Smooth muscle cell (in vitro differentiated cells): ENCODE data around the gene TNF. TPM values are rescaled to one million over a fixed set of nuclear protein-coding genes. Genes with fewer than 3 reads are reported as not detected.
A peak's percentile ranks its signal among the peaks of the same experiment; 100 is the strongest.

ENCODE experiments used
- DNase-seq: peaks from one replicate; lab custom pipeline; 2025; ENCODE audit not compliant: unreplicated experiment; lab: John Stamatoyannopoulos, UW
- H2AFZ ChIP-seq: fragments of 200-600 bp; sonication (generic); 2 replicates; pipeline ENCODE4 v1.6.0; 2016; ENCODE audit warnings: antibody characterized with exemption, low read depth, mild to moderate bottlenecking
- H3F3A ChIP-seq: fragments of 200-600 bp; sonication (generic); 2 replicates; pipeline ENCODE4 v1.6.0; 2017; ENCODE audit warnings: antibody characterized with exemption, low read depth
- H3K27ac ChIP-seq: fragments of 200-600 bp; sonication (generic); 2 replicates; pipeline ENCODE4 v1.5.1; 2016; ENCODE audit warnings: low read depth, mild to moderate bottlenecking
- H3K27me3 ChIP-seq: fragments of 200-600 bp; sonication (generic); 2 replicates; pipeline ENCODE4 v1.6.1; 2016; ENCODE audit warnings: low read depth, mild to moderate bottlenecking
- H3K36me3 ChIP-seq: fragments of 200-600 bp; sonication (generic); 2 replicates; pipeline ENCODE4 v1.5.1; 2016; ENCODE audit warnings: low read depth
- H3K4me1 ChIP-seq: fragments of 200-600 bp; sonication (generic); 2 replicates; pipeline ENCODE4 v1.5.1; 2016; ENCODE audit warnings: low read depth
- H3K4me2 ChIP-seq: fragments of 200-600 bp; sonication (generic); 2 replicates; pipeline ENCODE4 v1.6.0; 2016; ENCODE audit warnings: mild to moderate bottlenecking
- H3K4me3 ChIP-seq: fragments of 200-600 bp; sonication (generic); 2 replicates; pipeline ENCODE4 v1.5.1; 2016; ENCODE audit warnings: mild to moderate bottlenecking
- H3K79me2 ChIP-seq: fragments of 200-600 bp; sonication (generic); 2 replicates; pipeline ENCODE4 v1.6.0; 2016; ENCODE audit warnings: low read depth, mild to moderate bottlenecking
- H3K9ac ChIP-seq: fragments of 200-600 bp; sonication (generic); 2 replicates; pipeline ENCODE4 v1.6.0; 2016; ENCODE audit warnings: low read depth
- H3K9me3 ChIP-seq: fragments of 200-600 bp; sonication (generic); replicated peaks from 2 replicates; pipeline ENCODE4 v1.5.1; 2016; ENCODE audit warnings: low read depth
- H4K20me1 ChIP-seq: fragments of 200-600 bp; sonication (generic); 2 replicates; pipeline ENCODE4 v1.6.0; 2016; ENCODE audit warnings: low read depth
- CTCF ChIP-seq: fragments of 200-600 bp; sonication (generic); IDR thresholded peaks from 2 replicates; pipeline ENCODE4 v1.5.1; 2017; ENCODE audit warnings: borderline replicate concordance, mild to moderate bottlenecking, antibody characterized with exemption; ENCODE audit not compliant: insufficient read depth, poor library complexity, severe bottlenecking
- WGBS: methylation state at CpG from one replicate; pipeline ENCODE4 v1.1.7; 2016; ENCODE audit warnings: low lambda C conversion rate; 5-methylcytosine and 5-hydroxymethylcytosine counted together
- polyA plus RNA-seq: library from polyadenylated mRNA; unstranded; fragments of >200 nt; fragmentation: Nextera tagmentation; extraction: Ambion mirVana; gene quantifications from 2 replicates; pipeline ENCODE4 v1.2.1, GENCODE V29; 2016
- total RNA-seq: library from RNA; depleted of rRNA; stranded (reverse); fragments of >200 nt; gene quantifications from 2 replicates; pipeline ENCODE4 v1.2.3, GENCODE V29; 2014

TNF gene
- total and polyA plus RNA-seq, 2 experiments from 2014 or later: 0.94 to 1.5 TPM

GRCh38 chr6:31559958-31560696, 15.2 kb upstream of the TNF start:
- no peaks in the 10 kb centered on the region for H4K20me1 ChIP-seq
- H3K27me3 ChIP-seq: no peaks in the 10 kb centered on the region
- DNase-seq: no peak
- H3K79me2 ChIP-seq: no peaks in the 10 kb centered on the region
- H3K4me2 ChIP-seq: peak overlapping the region; percentile 50
- no peaks in the 10 kb centered on the region for H3K9me3 ChIP-seq
- peaks cover 26% of the 10 kb centered on the region for H3F3A ChIP-seq
- H2AFZ ChIP-seq: no peak overlapping the region
- H3K36me3 ChIP-seq: no peaks in the 10 kb centered on the region
- H3K4me1 ChIP-seq: peaks cover 6% of the 10 kb centered on the region
- peak overlapping the region; percentile 89 for H3K27ac ChIP-seq
- no peak overlapping the region for H3K4me3 ChIP-seq
- no peak for TF ChIP-seq CTCF
- 40% methylated on average over 7 of the region's 7 CpGs for WGBS
- peak overlapping the region; percentile 5 for H3K9ac ChIP-seq

GRCh38 chr6:31560697-31561058, 14.7 kb upstream of the TNF start:
- H3K4me3 ChIP-seq: no peak overlapping the region
- no peak for TF ChIP-seq CTCF
- no peak overlapping the region for H2AFZ ChIP-seq
- peaks cover 6% of the 10 kb centered on the region for H3K4me1 ChIP-seq
- H3K9ac ChIP-seq: no peak overlapping the region
- H3K79me2 ChIP-seq: no peaks in the 10 kb centered on the region
- no peaks in the 10 kb centered on the region for H3K36me3 ChIP-seq
- peak overlapping the region; percentile 89 for H3K27ac ChIP-seq
- H3F3A ChIP-seq: peaks cover 26% of the 10 kb centered on the region
- peak overlapping the region; percentile 50 for H3K4me2 ChIP-seq
- H4K20me1 ChIP-seq: no peaks in the 10 kb centered on the region
- H3K9me3 ChIP-seq: no peaks in the 10 kb centered on the region
- no peaks in the 10 kb centered on the region for H3K27me3 ChIP-seq
- no peak for DNase-seq

GRCh38 chr6:31567531-31568370, 7.6 kb upstream of the TNF start:
- Histone ChIP-seq H3K4me2 (no peak overlapping the region), H3K9me3 (no peaks in the 10 kb centered on the region), H4K20me1 (no peaks in the 10 kb centered on the region), H3K79me2 (no peaks in the 10 kb centered on the region), H2AFZ (no peak overlapping the region), H3K9ac (no peak overlapping the region), H3K27ac (no peak overlapping the region), H3F3A (peaks cover 10% of the 10 kb centered on the region), H3K36me3 (no peaks in the 10 kb centered on the region), H3K4me3 (no peak overlapping the region), H3K4me1 (no peaks in the 10 kb centered on the region), H3K27me3 (no peaks in the 10 kb centered on the region)
- TF ChIP-seq CTCF: no peak
- WGBS: 59% methylated on average over 9 of the region's 9 CpGs
- no peak for DNase-seq

GRCh38 chr6:31568537-31568961, 6.8 kb upstream of the TNF start:
- H3K9ac ChIP-seq: no peak overlapping the region
- no peak overlapping the region for H3K4me2 ChIP-seq
- H3K36me3 ChIP-seq: no peaks in the 10 kb centered on the region
- no peaks in the 10 kb centered on the region for H3K4me1 ChIP-seq
- WGBS: 84% methylated on average over 3 of the region's 3 CpGs
- no peak for TF ChIP-seq CTCF
- no peaks in the 10 kb centered on the region for H3K9me3 ChIP-seq
- DNase-seq: no peak
- no peaks in the 10 kb centered on the region for H4K20me1 ChIP-seq
- H3K27me3 ChIP-seq: no peaks in the 10 kb centered on the region
- H3K4me3 ChIP-seq: no peak overlapping the region
- H3K79me2 ChIP-seq: no peaks in the 10 kb centered on the region
- H3K27ac ChIP-seq: no peak overlapping the region
- H3F3A ChIP-seq: peaks cover 9% of the 10 kb centered on the region
- H2AFZ ChIP-seq: no peak overlapping the region
